HepG2 (cell line): ENCODE data around the gene IL18RAP. TPM values are rescaled to one million over a fixed set of nuclear protein-coding genes. Genes with fewer than 3 reads are reported as not detected.

Experiments
- ESRRA ChIP-seq: sonication (generic); formaldehyde crosslinking; IDR thresholded peaks from 2 replicates; pipeline ENCODE4 v1.5.1; 2020; ENCODE audit warnings: mild to moderate bottlenecking, low read depth, missing genetic modification reagents
- KLF16 ChIP-seq, 2 experiments: sonication (generic) in 1 of 2; formaldehyde crosslinking in 1 of 2; IDR thresholded peaks; 2 replicates each; pipeline versions ENCODE4 v1.6.1 to v1.8.0; 2016 to 2023; ENCODE audit warnings: missing genetic modification reagents in 2 of 2, missing compliant biosample characterization in 1 of 2
- MBD4 ChIP-seq: IDR thresholded peaks from 2 replicates; pipeline ENCODE4 v1.6.1; 2012; ENCODE audit warnings: low read length, inconsistent platforms, borderline replicate concordance
- MIER2 ChIP-seq: IDR thresholded peaks from 2 replicates; pipeline ENCODE4 v1.6.1; 2016; ENCODE audit warnings: missing biosample characterization, missing genetic modification reagents
- ZZZ3 ChIP-seq: sonication (generic); formaldehyde crosslinking; IDR thresholded peaks from 2 replicates; pipeline ENCODE4 v1.4.0; 2020; ENCODE audit warnings: missing genetic modification reagents, mild to moderate bottlenecking, borderline replicate concordance
- polyA plus RNA-seq, 8 experiments: library from polyadenylated mRNA; depleted of rRNA in 3 of 8; stranded (reverse) in 7 of 8; unstranded in 1 of 8; fragments of >200 nt; fragmentation: Illumina TruSeq in 4 of 8; extraction: Trizol in 4 of 8; gene quantifications; 2 replicates each; pipeline versions ENCODE4 v1.2.1 to v1.2.3, GENCODE V29; 2011 to 2016; ENCODE audit warnings: low read depth in 4 of 8, missing spikeins in 1 of 8, mixed read lengths in 1 of 8; ENCODE audit not compliant: insufficient read depth in 1 of 8
- total RNA-seq, 5 experiments: library from RNA; depleted of rRNA; stranded (reverse); fragments of >200 nt; fragmentation: Illumina TruSeq; extraction: Trizol; gene quantifications; 2 replicates each; pipeline ENCODE4 v1.2.3, GENCODE V29; 2016; ENCODE audit warnings: low read depth in 1 of 5
- TF ChIP-seq, protein P1 (sequence below), 2 experiments: fragments of 450-650 bp in 1 of 2; sonication (generic) in 1 of 2; formaldehyde crosslinking in 1 of 2; IDR thresholded peaks; 2 replicates each; pipeline versions ENCODE4 v1.6.1 to v1.8.0; 2016 to 2022; ENCODE audit warnings: antibody characterized with exemption in 1 of 2, mild to moderate bottlenecking in 1 of 2, missing genetic modification reagents in 1 of 2
- TF ChIP-seq, protein P2 (sequence below): sonication (generic); formaldehyde crosslinking; IDR thresholded peaks from 2 replicates; pipeline ENCODE4 v1.8.1; 2023; ENCODE audit warnings: missing genetic modification reagents, mild to moderate bottlenecking, borderline replicate concordance
- TF ChIP-seq, protein P3 (sequence below): sonication (generic); formaldehyde crosslinking; IDR thresholded peaks from 2 replicates; pipeline ENCODE4 v1.5.1; 2020; ENCODE audit warnings: missing genetic modification reagents, mild to moderate bottlenecking, borderline replicate concordance
- TF ChIP-seq, protein P4 (sequence below), 2 experiments: sonication (generic) in 1 of 2; formaldehyde crosslinking in 1 of 2; IDR thresholded peaks; 2 replicates each; pipeline versions ENCODE4 v1.6.1 to v1.9.0; 2014 to 2022; ENCODE audit warnings: antibody characterized with exemption in 1 of 2, borderline replicate concordance in 1 of 2, inconsistent platforms in 1 of 2, low read depth in 1 of 2, missing genetic modification reagents in 1 of 2

The IL18RAP gene
- total and polyA plus RNA-seq, 2 of the 13 experiments (the other 11 are each of a cell fraction or from before 2014, with no cell fraction given), result 0.05 TPM; not detected in 1

DNA sequence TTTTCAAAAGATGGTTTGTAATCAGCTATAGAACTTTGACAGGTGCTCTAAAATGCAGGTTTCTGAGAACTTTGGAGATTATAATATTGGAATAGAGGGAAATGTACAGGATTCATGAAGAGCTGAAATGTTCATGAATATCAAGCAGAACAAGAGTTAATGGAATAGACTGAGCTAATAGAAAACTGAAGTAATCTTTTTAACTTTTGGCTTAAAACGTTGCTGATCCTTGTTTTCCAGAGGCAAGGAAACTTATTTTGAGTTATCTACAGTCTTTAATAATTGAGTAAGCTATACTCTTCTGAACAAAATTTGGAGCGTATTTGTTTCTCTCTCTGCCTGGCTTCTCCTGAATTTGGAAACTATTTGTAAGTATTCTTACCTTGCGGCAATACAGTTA lies 10.8 kb upstream of the IL18RAP start (continued):
- TF ChIP-seq, protein P1, sequence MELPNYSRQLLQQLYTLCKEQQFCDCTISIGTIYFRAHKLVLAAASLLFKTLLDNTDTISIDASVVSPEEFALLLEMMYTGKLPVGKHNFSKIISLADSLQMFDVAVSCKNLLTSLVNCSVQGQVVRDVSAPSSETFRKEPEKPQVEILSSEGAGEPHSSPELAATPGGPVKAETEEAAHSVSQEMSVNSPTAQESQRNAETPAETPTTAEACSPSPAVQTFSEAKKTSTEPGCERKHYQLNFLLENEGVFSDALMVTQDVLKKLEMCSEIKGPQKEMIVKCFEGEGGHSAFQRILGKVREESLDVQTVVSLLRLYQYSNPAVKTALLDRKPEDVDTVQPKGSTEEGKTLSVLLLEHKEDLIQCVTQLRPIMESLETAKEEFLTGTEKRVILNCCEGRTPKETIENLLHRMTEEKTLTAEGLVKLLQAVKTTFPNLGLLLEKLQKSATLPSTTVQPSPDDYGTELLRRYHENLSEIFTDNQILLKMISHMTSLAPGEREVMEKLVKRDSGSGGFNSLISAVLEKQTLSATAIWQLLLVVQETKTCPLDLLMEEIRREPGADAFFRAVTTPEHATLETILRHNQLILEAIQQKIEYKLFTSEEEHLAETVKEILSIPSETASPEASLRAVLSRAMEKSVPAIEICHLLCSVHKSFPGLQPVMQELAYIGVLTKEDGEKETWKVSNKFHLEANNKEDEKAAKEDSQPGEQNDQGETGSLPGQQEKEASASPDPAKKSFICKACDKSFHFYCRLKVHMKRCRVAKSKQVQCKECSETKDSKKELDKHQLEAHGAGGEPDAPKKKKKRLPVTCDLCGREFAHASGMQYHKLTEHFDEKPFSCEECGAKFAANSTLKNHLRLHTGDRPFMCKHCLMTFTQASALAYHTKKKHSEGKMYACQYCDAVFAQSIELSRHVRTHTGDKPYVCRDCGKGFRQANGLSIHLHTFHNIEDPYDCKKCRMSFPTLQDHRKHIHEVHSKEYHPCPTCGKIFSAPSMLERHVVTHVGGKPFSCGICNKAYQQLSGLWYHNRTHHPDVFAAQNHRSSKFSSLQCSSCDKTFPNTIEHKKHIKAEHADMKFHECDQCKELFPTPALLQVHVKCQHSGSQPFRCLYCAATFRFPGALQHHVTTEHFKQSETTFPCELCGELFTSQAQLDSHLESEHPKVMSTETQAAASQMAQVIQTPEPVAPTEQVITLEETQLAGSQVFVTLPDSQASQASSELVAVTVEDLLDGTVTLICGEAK (IDR thresholded peaks at IDR 0.05), result no peak
- TF ChIP-seq, protein P1 (CRISPR knock-in tag; IDR thresholded peaks at IDR 0.05), result no peak
- TF ChIP-seq MBD4 (no peak), KLF16 (CRISPR knock-in tag; IDR thresholded peaks at IDR 0.05) (no peak), ZZZ3 (CRISPR knock-in tag) (no peak), MIER2 (no peak), ESRRA (CRISPR knock-in tag) (no peak)
- TF ChIP-seq, protein P2, sequence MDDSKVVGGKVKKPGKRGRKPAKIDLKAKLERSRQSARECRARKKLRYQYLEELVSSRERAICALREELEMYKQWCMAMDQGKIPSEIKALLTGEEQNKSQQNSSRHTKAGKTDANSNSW (CRISPR knock-in tag), result no peak
- TF ChIP-seq, protein P3, sequence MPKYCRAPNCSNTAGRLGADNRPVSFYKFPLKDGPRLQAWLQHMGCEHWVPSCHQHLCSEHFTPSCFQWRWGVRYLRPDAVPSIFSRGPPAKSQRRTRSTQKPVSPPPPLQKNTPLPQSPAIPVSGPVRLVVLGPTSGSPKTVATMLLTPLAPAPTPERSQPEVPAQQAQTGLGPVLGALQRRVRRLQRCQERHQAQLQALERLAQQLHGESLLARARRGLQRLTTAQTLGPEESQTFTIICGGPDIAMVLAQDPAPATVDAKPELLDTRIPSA (CRISPR knock-in tag), result no peak
- TF ChIP-seq, protein P4, sequence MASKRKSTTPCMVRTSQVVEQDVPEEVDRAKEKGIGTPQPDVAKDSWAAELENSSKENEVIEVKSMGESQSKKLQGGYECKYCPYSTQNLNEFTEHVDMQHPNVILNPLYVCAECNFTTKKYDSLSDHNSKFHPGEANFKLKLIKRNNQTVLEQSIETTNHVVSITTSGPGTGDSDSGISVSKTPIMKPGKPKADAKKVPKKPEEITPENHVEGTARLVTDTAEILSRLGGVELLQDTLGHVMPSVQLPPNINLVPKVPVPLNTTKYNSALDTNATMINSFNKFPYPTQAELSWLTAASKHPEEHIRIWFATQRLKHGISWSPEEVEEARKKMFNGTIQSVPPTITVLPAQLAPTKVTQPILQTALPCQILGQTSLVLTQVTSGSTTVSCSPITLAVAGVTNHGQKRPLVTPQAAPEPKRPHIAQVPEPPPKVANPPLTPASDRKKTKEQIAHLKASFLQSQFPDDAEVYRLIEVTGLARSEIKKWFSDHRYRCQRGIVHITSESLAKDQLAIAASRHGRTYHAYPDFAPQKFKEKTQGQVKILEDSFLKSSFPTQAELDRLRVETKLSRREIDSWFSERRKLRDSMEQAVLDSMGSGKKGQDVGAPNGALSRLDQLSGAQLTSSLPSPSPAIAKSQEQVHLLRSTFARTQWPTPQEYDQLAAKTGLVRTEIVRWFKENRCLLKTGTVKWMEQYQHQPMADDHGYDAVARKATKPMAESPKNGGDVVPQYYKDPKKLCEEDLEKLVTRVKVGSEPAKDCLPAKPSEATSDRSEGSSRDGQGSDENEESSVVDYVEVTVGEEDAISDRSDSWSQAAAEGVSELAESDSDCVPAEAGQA (IDR thresholded peaks at IDR 0.05; ENCODE audit: low read depth), result no peak
- TF ChIP-seq, protein P4 (CRISPR knock-in tag; IDR thresholded peaks at IDR 0.05; ENCODE audit: borderline replicate concordance), result no peak
